ENCODE results near the gene SYT5. TPM values are rescaled to one million over a fixed set of nuclear protein-coding genes. Genes with fewer than 3 reads are reported as not detected.
"Not testable (repeated sequence)": the region's sequence is repeated elsewhere in the genome, so short reads cannot be mapped to it uniquely, and the experiment has no call there.

Gene SYT5
- total RNA-seq, 4 donors from 2014 or later = 0.35 TPM; not detected in 3

- no peaks in the 10 kb centered on the region for H3K4me1 ChIP-seq
- TF ChIP-seq CTCF (IDR thresholded peaks at IDR 0.05) (no peak), POLR2A (IDR thresholded peaks at IDR 0.05) (no peak)
- no peaks in the 10 kb centered on the region for H3K27me3 ChIP-seq
- H3K4me3 ChIP-seq = no peak overlapping the region
- H3K36me3 ChIP-seq = no peaks in the 10 kb centered on the region
- DNase-seq = no peak
- intact Hi-C loops (cut with DNase I; ENCODE audit: low total_unique reads) = no loop called here
- H3K27ac ChIP-seq = no peak overlapping the region
- no peaks in the 10 kb centered on the region for H3K9me3 ChIP-seq
Observed at GRCh38 chr19:55228015-55228391, 47.9 kb upstream of the SYT5 start.

GRCh38 chr19:55227241-55228014 is 47.3 kb upstream of the SYT5 start:
- no peak overlapping the region for H3K27ac ChIP-seq
- H3K36me3 ChIP-seq = no peaks in the 10 kb centered on the region

GRCh38 chr19:55226788-55227187 is 46.7 kb upstream of the SYT5 start:
- TF ChIP-seq CTCF (IDR thresholded peaks at IDR 0.05) (no peak), POLR2A (IDR thresholded peaks at IDR 0.05) (no peak)
- H3K4me1 ChIP-seq = no peaks in the 10 kb centered on the region
- no peaks in the 10 kb centered on the region for H3K36me3 ChIP-seq
- H3K9me3 ChIP-seq = no peaks in the 10 kb centered on the region
- no peak for DNase-seq
- intact Hi-C loops (cut with DNase I; ENCODE audit: low total_unique reads) = no loop called here
- no peak overlapping the region for H3K27ac ChIP-seq
- H3K27me3 ChIP-seq = no peaks in the 10 kb centered on the region
- H3K4me3 ChIP-seq = no peak overlapping the region

More at GRCh38 chr19:55227241-55228014, 47.3 kb upstream of the SYT5 start:
- Histone ChIP-seq H3K4me3 (no peak overlapping the region), H3K4me1 (no peaks in the 10 kb centered on the region), H3K27me3 (no peaks in the 10 kb centered on the region), H3K9me3 (no peaks in the 10 kb centered on the region)
- no peak for DNase-seq
- intact Hi-C loops (cut with DNase I; ENCODE audit: low total_unique reads) = no loop called here
- TF ChIP-seq CTCF (IDR thresholded peaks at IDR 0.05) (no peak), POLR2A (IDR thresholded peaks at IDR 0.05) (no peak)

- Histone ChIP-seq H3K27me3 (no peaks in the 10 kb centered on the region), H3K4me1 (no peaks in the 10 kb centered on the region), H3K36me3 (no peaks in the 10 kb centered on the region), H3K27ac (no peak overlapping the region), H3K4me3 (no peak overlapping the region), H3K9me3 (no peaks in the 10 kb centered on the region)
- TF ChIP-seq POLR2A (IDR thresholded peaks at IDR 0.05) (no peak), CTCF (IDR thresholded peaks at IDR 0.05) (no peak)
- intact Hi-C loops (cut with DNase I; ENCODE audit: low total_unique reads) = no loop called here
- DNase-seq = no peak
Observed at GRCh38 chr19:55226273-55226672, 46.2 kb upstream of the SYT5 start.

- H3K4me1 ChIP-seq = no peaks in the 10 kb centered on the region
Observed at GRCh38 chr19:55225415-55225958, 45.4 kb upstream of the SYT5 start.

GRCh38 chr19:55224679-55225414 is 44.8 kb upstream of the SYT5 start:
- H3K9me3 ChIP-seq; H3K4me3 ChIP-seq; intact Hi-C loops (cut with DNase I; ENCODE audit: low total_unique reads); H3K27me3 ChIP-seq; H3K36me3 ChIP-seq; H3K4me1 ChIP-seq; H3K27ac ChIP-seq; DNase-seq: not testable (repeated sequence)

More at GRCh38 chr19:55225415-55225958, 45.4 kb upstream of the SYT5 start:
- no peak for DNase-seq
- Histone ChIP-seq H3K36me3 (no peaks in the 10 kb centered on the region), H3K27me3 (no peaks in the 10 kb centered on the region), H3K9me3 (no peaks in the 10 kb centered on the region), H3K4me3 (no peak overlapping the region), H3K27ac (no peak overlapping the region)
- intact Hi-C loops (cut with DNase I; ENCODE audit: low total_unique reads) = no loop called here
- TF ChIP-seq POLR2A (IDR thresholded peaks at IDR 0.05) = no peak
- TF ChIP-seq CTCF (IDR thresholded peaks at IDR 0.05) = no peak

Data from uterus (tissue), 4 donors.